ENCODE measurements around the gene SMYD4.

DNA sequence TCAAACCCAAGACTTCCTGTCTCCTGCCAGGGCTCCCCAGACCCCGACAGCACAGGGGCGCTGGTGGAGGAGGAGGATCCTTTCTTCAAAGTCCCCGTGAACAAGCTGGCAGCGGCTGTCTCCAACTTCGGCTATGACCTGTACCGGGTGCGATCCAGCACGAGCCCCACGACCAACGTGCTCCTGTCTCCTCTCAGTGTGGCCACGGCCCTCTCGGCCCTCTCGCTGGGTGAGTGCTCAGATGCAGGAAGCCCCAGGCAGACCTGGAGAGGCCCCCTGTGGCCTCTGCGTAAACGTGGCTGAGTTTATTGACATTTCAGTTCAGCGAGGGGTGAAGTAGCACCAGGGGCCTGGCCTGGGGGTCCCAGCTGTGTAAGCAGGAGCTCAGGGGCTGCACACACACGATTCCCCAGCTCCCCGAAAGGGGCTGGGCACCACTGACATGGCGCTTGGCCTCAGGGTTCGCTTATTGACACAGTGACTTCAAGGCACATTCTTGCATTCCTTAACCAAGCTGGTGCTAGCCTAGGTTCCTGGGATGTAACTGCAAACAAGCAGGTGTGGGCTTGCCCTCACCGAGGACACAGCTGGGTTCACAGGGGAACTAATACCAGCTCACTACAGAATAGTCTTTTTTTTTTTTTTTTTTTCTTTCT is 59.8 kb downstream of the SMYD4 start:
- TF ChIP-seq, protein P1, sequence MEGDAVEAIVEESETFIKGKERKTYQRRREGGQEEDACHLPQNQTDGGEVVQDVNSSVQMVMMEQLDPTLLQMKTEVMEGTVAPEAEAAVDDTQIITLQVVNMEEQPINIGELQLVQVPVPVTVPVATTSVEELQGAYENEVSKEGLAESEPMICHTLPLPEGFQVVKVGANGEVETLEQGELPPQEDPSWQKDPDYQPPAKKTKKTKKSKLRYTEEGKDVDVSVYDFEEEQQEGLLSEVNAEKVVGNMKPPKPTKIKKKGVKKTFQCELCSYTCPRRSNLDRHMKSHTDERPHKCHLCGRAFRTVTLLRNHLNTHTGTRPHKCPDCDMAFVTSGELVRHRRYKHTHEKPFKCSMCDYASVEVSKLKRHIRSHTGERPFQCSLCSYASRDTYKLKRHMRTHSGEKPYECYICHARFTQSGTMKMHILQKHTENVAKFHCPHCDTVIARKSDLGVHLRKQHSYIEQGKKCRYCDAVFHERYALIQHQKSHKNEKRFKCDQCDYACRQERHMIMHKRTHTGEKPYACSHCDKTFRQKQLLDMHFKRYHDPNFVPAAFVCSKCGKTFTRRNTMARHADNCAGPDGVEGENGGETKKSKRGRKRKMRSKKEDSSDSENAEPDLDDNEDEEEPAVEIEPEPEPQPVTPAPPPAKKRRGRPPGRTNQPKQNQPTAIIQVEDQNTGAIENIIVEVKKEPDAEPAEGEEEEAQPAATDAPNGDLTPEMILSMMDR (conservative IDR thresholded peaks at IDR 0.05; ENCODE audit: low read depth, low read length), result no peak
- no peak for TF ChIP-seq EZH2 (IDR thresholded peaks at IDR 0.05; ENCODE audit: borderline replicate concordance, low read depth, low read length, poor library complexity, severe bottlenecking)
